DOHH2 (cell line): ENCODE results near the gene CRYZL1.

Experiments used
- EZH2phosphoT487 ChIP-seq: fragments of 200-600 bp; sonication (generic); IDR thresholded peaks from 2 replicates; pipeline ENCODE4 v1.6.1; 2017; ENCODE audit warnings: borderline replicate concordance, mild to moderate bottlenecking, antibody characterized with exemption, low read length, moderate library complexity, mixed read lengths
- TF ChIP-seq, protein P1 (sequence below): fragments of 200-600 bp; sonication (generic); IDR thresholded peaks from one replicate; pipeline ENCODE4 v1.5.1; 2014; ENCODE audit warnings: antibody characterized with exemption, mild to moderate bottlenecking, low read depth, low read length; ENCODE audit not compliant: poor library complexity, severe bottlenecking

DNA sequence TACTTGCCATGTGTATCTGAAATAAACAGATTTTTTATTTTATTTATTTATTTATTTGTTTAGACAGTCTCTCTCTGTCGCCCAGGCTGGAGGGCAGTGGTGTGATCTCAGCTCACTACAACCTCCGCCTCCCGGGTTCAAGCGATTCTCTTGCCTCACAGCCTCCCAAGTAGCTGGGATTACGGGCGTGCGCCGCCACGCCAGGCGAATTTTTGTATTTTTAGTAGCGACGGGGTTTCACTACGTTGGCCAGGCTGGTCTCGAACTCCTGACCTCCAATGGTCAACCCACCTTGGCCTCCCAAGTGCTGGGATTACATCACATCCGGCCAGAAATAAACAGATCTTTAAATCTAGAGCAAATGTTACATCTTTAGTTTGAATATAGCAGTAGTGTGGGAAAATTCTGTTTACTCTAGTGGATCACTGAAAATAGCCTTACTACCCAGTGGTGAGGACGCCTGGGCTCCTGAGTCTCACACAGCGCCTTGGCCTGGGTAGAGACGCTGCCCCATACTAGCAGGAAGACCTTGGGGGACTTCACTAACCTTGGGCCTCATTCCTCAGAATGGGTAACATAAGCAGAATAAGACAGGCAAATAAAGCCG, 100.3 kb downstream of the CRYZL1 start:
- TF ChIP-seq, protein P1, sequence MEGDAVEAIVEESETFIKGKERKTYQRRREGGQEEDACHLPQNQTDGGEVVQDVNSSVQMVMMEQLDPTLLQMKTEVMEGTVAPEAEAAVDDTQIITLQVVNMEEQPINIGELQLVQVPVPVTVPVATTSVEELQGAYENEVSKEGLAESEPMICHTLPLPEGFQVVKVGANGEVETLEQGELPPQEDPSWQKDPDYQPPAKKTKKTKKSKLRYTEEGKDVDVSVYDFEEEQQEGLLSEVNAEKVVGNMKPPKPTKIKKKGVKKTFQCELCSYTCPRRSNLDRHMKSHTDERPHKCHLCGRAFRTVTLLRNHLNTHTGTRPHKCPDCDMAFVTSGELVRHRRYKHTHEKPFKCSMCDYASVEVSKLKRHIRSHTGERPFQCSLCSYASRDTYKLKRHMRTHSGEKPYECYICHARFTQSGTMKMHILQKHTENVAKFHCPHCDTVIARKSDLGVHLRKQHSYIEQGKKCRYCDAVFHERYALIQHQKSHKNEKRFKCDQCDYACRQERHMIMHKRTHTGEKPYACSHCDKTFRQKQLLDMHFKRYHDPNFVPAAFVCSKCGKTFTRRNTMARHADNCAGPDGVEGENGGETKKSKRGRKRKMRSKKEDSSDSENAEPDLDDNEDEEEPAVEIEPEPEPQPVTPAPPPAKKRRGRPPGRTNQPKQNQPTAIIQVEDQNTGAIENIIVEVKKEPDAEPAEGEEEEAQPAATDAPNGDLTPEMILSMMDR, result no peak
- no peak for TF ChIP-seq EZH2phosphoT487
